Measurements from ENCODE around the gene NT5C2.

NT5C2 gene

DNA sequence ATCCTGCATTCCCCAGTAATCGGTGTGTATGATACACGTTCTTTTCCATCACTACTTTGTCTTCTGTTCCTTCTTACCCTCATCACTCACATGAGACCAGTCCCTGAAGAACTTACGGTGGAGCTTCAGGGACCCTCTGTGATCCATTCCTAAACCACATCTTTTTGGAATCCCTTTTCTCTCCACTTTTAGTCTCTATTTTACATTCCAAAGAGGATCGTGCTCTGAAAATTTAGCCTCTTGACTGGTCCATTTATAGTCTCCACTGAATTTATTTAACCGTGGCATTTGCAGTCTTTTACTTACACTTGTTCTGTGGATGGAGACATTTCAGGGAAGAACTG, 109.1 kb downstream of the NT5C2 start:
- Histone ChIP-seq H3K36me3 (ENCODE audit: insufficient read depth, low read length) (peaks cover 2% of the 10 kb centered on the region; the same call in 1 of the 2 replicates), H3K9ac (ENCODE audit: insufficient read length) (no peak overlapping the region), H3K27ac (no peak overlapping the region), H3K9me3 (ENCODE audit: low read depth, low read length) (no peaks in the 10 kb centered on the region), H3K4me3 (no peak overlapping the region)
- no peak for DNase-seq (ENCODE audit: low read depth, low spot score)
- TF ChIP-seq FOXP2 (optimal IDR thresholded peaks at IDR 0.05; ENCODE audit: control extremely low read depth, extremely low read length, insufficient read depth) (no peak), EZH2 (IDR thresholded peaks at IDR 0.05) (no peak), POLR2AphosphoS5 (IDR thresholded peaks at IDR 0.05; ENCODE audit: borderline replicate concordance, low read depth, low read length) (no peak)

DNA sequence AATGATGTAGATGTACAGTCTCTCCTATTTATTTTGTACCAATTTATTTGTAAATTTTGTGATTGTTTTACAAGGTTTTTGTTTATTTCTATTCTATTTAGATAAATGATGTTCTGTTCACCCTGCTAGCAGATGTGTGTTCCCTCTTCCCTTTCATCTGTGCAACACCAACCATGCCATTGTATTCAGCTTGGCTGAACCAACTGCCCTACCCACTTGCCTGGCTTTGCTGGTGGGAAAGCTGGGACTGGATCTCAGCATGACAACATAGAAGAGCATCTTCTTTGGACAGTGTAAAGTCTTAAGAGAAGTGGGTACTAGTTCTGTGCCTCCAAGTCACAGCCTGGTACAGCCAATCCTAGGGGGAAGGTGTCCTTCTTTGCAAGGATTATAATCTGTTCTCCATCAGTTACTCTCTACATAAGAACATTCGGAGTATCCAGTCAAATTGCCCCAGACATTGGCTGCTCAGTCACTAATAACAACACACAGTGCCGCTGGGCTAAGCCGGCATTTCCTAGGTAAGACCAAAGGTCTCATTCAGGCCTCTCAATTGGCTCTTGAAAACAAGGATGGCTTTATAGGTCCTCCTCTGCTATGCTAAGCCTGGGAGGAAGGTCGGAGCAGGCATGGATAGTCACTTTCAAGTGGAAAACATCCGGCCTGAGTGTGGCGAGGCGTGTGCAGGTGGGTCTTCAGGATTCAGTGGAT, 109.7 kb downstream of the NT5C2 start:
- Histone ChIP-seq H3K27ac (no peak overlapping the region), H3K4me3 (no peak overlapping the region), H3K9me3 (ENCODE audit: low read depth, low read length) (no peaks in the 10 kb centered on the region), H3K9ac (ENCODE audit: insufficient read length) (no peak overlapping the region), H3K36me3 (ENCODE audit: insufficient read depth, low read length) (no peaks in the 10 kb centered on the region; the same call in 1 of the 2 replicates)
- no peak for DNase-seq (ENCODE audit: low read depth, low spot score)
- TF ChIP-seq EZH2 (IDR thresholded peaks at IDR 0.05) (no peak), FOXP2 (optimal IDR thresholded peaks at IDR 0.05; ENCODE audit: control extremely low read depth, extremely low read length, insufficient read depth) (no peak), POLR2AphosphoS5 (IDR thresholded peaks at IDR 0.05; ENCODE audit: borderline replicate concordance, low read depth, low read length) (no peak)

DNA sequence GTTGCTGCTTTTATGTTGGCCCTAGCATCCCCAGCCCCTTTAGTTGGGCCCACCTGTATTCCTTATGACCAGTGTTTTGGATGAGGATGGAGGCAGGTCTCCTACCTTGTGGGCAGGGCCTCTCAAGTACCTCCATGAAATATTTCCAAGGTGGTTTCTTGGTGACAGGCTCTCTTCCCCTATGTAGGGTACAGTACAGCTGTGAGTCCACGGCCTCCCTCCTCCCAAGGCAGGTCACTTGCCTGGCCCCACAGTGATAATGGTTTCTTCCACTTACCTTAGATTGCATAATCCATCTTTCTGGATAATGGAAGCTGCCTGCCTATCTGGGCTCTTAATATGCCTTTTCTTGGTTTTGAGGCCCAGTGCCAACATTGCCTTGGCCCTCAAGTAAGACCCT, 110.4 kb downstream of the NT5C2 start:
- Histone ChIP-seq H3K27ac (no peak overlapping the region), H3K9ac (ENCODE audit: insufficient read length) (no peak overlapping the region), H3K9me3 (ENCODE audit: low read depth, low read length) (no peaks in the 10 kb centered on the region), H3K4me3 (no peak overlapping the region), H3K36me3 (ENCODE audit: insufficient read depth, low read length) (no peaks in the 10 kb centered on the region; the same call in 1 of the 2 replicates)
- DNase-seq (ENCODE audit: low read depth, low spot score), result no peak
- no peak for TF ChIP-seq POLR2AphosphoS5 (IDR thresholded peaks at IDR 0.05; ENCODE audit: borderline replicate concordance, low read depth, low read length)
- no peak for TF ChIP-seq EZH2 (IDR thresholded peaks at IDR 0.05)
- TF ChIP-seq FOXP2 (optimal IDR thresholded peaks at IDR 0.05; ENCODE audit: control extremely low read depth, extremely low read length, insufficient read depth), result no peak

DNA sequence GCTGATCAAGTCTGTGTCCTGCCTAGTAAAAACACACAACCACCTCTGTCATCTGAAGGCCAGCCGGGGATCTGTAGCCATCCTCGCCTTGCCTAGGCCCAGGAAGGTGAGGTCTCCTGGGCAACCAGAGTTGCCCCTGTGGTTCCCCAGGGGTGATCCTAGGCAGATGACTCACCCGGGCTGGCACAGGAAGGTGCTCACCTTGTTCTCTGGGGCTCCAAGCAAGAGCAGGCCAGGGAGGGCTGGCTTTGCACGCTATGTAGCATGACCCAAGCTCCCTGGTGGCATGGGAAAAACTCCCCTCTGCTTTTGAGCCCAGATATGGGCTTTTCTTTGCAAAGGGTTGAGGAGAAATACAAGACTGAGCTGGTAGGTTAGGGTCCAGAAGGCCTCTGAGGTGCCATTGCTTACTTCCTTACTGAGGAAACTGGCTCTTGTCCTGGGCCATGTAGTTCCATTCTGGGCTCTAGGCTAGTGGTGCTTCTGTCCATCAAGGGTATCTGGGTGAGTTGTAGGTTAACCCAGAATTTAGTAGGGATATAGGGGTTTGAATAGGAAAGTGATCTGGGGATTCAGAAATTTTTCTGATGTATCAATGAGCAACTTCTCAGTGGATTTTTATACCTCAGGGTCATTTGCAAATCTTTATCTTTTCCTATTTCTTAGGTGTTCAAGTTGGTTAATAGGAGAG, 112.0 kb downstream of the NT5C2 start:
- no peak overlapping the region for H3K4me3 ChIP-seq
- H3K27ac ChIP-seq, result no peak overlapping the region
- no peak for TF ChIP-seq EZH2 (IDR thresholded peaks at IDR 0.05)
- TF ChIP-seq FOXP2 (optimal IDR thresholded peaks at IDR 0.05; ENCODE audit: control extremely low read depth, extremely low read length, insufficient read depth), result no peak
- DNase-seq (ENCODE audit: low read depth, low spot score), result no peak
- no peak overlapping the region for H3K9ac ChIP-seq (ENCODE audit: insufficient read length)
- no peaks in the 10 kb centered on the region for H3K9me3 ChIP-seq (ENCODE audit: low read depth, low read length)
- H3K36me3 ChIP-seq (ENCODE audit: insufficient read depth, low read length), result no peaks in the 10 kb centered on the region

DNA sequence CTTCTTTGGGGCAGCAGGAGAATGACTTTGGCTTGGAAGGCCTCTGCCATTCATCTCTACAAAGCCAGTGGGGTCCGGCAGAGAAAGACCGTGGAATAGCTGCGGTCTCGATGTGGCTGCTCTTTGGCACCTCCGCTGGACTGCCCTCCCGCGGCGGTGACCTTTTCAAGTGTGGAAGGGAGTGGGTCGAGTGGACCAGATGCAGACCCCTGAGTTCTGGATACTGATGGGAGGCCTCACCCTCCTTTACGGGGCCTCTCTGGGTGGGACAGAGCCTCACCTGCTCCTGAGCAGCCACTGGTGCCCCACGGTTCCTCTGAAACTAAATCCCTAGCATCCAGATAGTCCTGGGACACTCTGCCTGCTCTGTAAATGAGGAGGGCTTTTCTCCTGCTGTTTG, 113.1 kb downstream of the NT5C2 start:
- TF ChIP-seq EZH2 (IDR thresholded peaks at IDR 0.05), result no peak
- no peak for TF ChIP-seq FOXP2 (optimal IDR thresholded peaks at IDR 0.05; ENCODE audit: control extremely low read depth, extremely low read length, insufficient read depth)
- no peak for TF ChIP-seq POLR2AphosphoS5 (IDR thresholded peaks at IDR 0.05; ENCODE audit: borderline replicate concordance, low read depth, low read length)
- no peak for DNase-seq (ENCODE audit: low read depth, low spot score)
- H3K36me3 ChIP-seq (ENCODE audit: insufficient read depth, low read length), result no peaks in the 10 kb centered on the region
- H3K4me3 ChIP-seq, result no peak overlapping the region
- no peak overlapping the region for H3K27ac ChIP-seq
- no peaks in the 10 kb centered on the region for H3K9me3 ChIP-seq (ENCODE audit: low read depth, low read length)
- H3K9ac ChIP-seq (ENCODE audit: insufficient read length), result no peak overlapping the region

DNA sequence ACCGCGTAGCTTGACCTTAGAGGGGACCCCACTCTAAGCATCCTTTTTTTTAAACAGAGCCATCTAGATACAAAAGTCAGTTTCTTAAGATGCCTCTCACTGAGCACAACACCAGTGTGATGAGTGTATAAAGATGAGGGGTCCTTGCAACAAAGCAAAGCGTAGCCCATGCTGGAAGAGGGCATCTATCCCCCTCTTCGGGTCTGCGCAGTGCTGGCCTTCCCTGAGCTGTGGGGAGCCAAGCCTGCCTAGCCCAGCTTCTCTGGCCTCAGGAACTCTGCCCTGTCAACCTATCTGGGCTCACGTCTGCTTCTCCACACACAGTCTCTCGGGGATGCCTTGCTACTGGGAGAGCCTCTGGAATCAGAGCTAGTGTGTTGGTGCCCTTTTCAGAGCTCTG, 114.0 kb downstream of the NT5C2 start:
- Histone ChIP-seq H3K27ac (no peak overlapping the region), H3K4me3 (no peak overlapping the region), H3K36me3 (ENCODE audit: insufficient read depth, low read length) (no peaks in the 10 kb centered on the region), H3K9ac (ENCODE audit: insufficient read length) (no peak overlapping the region), H3K9me3 (ENCODE audit: low read depth, low read length) (no peaks in the 10 kb centered on the region)
- no peak for DNase-seq (ENCODE audit: low read depth, low spot score)
- TF ChIP-seq EZH2 (IDR thresholded peaks at IDR 0.05) (no peak), POLR2AphosphoS5 (IDR thresholded peaks at IDR 0.05; ENCODE audit: borderline replicate concordance, low read depth, low read length) (no peak)

DNA sequence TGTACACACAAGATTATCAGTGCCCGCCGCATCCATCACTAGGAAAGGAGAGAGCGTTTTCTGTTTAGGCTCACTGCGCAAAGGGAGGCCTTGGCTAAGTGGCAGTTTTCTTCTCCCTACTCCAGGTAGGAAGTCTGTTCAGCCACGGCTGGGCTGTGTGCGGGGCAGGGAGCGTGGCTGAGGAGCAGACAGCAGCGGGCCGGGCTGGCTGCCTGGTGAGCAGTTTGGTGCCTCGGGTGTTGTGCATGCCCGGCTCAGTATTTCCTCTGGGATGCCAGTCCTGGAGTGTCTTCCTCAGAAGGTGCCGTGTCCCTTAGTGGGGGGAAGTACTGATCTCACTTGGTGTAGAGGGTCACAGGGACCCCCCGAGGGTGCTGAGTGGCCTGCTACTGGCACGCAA, 114.4 kb downstream of the NT5C2 start:
- DNase-seq (ENCODE audit: low read depth, low spot score), result no peak
- Histone ChIP-seq H3K27ac (no peak overlapping the region), H3K36me3 (ENCODE audit: insufficient read depth, low read length) (no peaks in the 10 kb centered on the region), H3K9ac (ENCODE audit: insufficient read length) (no peak overlapping the region), H3K4me3 (no peak overlapping the region), H3K9me3 (ENCODE audit: low read depth, low read length) (no peaks in the 10 kb centered on the region)
- TF ChIP-seq EZH2 (IDR thresholded peaks at IDR 0.05) (no peak), POLR2AphosphoS5 (IDR thresholded peaks at IDR 0.05; ENCODE audit: borderline replicate concordance, low read depth, low read length) (no peak), FOXP2 (optimal IDR thresholded peaks at IDR 0.05; ENCODE audit: control extremely low read depth, extremely low read length, insufficient read depth) (no peak)

DNA sequence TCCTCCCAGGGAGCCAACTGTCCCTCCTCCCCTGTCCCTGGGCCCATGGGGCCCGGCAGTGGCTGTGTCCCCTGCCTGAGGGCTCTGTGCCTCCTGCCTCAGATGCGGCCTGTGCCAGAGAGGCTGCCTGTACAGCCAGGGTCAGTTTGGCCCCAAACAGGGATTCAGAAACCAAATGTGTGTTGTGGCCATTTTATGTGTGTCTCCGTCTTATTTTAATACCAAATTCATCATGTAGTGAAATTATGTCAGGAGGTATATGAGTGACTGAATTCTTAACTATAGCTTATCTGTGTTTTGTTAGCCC, 114.8 kb downstream of the NT5C2 start:
- no peaks in the 10 kb centered on the region for H3K9me3 ChIP-seq (ENCODE audit: low read depth, low read length)
- TF ChIP-seq EZH2 (IDR thresholded peaks at IDR 0.05), result no peak
- TF ChIP-seq POLR2AphosphoS5 (IDR thresholded peaks at IDR 0.05; ENCODE audit: borderline replicate concordance, low read depth, low read length), result no peak
- TF ChIP-seq FOXP2 (optimal IDR thresholded peaks at IDR 0.05; ENCODE audit: control extremely low read depth, extremely low read length, insufficient read depth), result no peak
- H3K4me3 ChIP-seq, result no peak overlapping the region
- no peak for DNase-seq (ENCODE audit: low read depth, low spot score)
- H3K9ac ChIP-seq (ENCODE audit: insufficient read length), result no peak overlapping the region
- no peak overlapping the region for H3K27ac ChIP-seq
- no peaks in the 10 kb centered on the region for H3K36me3 ChIP-seq (ENCODE audit: insufficient read depth, low read length)

Measured in SK-N-MC (cell line).